Measurements from ENCODE around the gene POU6F2. TPM values are rescaled to one million over a fixed set of nuclear protein-coding genes. Genes with fewer than 3 reads are reported as not detected.

The POU6F2 gene
- total RNA-seq, 2 donors from 2014 or later: 5.2 to 6.3 TPM

DNA sequence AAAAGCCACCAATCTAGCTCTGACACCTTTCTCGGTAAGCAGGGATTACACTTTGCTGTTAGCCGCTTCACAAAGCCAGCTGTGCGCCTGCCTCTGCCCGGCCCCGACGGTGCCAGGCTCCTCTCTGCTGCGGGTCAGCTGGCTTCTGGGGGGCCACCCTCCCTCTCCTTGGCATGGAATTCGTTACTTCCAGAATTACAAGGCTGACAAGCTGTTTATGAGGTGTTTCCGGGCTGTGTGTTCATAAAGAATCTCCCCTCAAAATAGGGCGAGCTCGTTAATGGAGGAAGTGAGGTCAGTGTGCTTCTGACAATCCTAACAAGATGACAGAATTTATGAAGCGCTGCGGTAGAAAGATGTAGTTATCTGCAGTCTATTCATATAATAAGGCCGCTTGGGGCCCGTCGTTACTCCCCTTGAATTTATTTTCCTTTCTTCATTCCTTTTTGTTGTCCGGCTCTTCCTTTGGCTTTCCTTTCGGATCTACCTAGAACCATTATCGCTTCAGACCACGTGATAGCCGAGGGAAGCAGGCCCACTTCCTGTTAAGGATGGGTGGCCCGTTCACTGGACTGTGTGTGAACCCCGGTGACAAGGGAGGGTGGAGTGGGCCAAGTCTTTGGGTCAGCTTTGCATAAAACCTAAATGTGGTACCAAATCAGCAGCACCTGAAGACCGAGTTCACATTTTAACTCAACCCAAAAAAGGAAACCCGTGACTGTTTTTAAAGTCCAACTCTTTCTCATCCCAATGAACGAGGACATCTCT is 315.5 kb downstream of the POU6F2 start:
- Histone ChIP-seq H3K27ac (no peak overlapping the region), H3K4me1 (no peaks in the 10 kb centered on the region), H3K36me3 (replicated peaks in 1 of 2; ENCODE audit: insufficient read depth in 1 of 2, low read depth in 2 of 2) (no peaks in the 10 kb centered on the region), H3K4me3 (no peak overlapping the region), H3K27me3 (no peaks in the 10 kb centered on the region), H3K9me3 (no peaks in the 10 kb centered on the region)
- DNase-seq (no peak), ATAC-seq (no peak)
- 76% methylated on average over 26 of the region's 26 CpGs for WGBS, 2 donors
- TF ChIP-seq, protein P1, sequence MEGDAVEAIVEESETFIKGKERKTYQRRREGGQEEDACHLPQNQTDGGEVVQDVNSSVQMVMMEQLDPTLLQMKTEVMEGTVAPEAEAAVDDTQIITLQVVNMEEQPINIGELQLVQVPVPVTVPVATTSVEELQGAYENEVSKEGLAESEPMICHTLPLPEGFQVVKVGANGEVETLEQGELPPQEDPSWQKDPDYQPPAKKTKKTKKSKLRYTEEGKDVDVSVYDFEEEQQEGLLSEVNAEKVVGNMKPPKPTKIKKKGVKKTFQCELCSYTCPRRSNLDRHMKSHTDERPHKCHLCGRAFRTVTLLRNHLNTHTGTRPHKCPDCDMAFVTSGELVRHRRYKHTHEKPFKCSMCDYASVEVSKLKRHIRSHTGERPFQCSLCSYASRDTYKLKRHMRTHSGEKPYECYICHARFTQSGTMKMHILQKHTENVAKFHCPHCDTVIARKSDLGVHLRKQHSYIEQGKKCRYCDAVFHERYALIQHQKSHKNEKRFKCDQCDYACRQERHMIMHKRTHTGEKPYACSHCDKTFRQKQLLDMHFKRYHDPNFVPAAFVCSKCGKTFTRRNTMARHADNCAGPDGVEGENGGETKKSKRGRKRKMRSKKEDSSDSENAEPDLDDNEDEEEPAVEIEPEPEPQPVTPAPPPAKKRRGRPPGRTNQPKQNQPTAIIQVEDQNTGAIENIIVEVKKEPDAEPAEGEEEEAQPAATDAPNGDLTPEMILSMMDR (IDR thresholded peaks at IDR 0.05): no peak
- TF ChIP-seq POLR2A (IDR thresholded peaks at IDR 0.05): no peak
- intact Hi-C loops (cut with DNase I): no loop called here

DNA sequence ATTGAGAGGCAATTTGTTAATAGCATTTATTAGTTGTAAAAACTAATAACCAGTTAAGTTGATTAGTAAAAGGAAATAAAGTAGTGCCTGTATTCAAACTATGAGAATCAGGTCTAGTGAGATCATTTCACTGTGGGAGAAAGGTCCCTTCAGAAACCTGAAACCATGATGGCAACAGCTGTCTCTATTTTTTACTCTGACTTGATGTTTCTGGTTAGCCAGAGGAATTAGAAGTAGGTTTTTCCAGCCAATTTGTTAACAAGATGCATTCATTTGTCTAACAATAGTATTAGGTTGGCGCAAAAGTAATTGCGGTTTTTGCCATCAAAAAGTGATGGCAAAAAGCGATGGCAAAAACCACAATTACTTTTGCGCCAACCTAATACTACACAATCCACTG is 316.3 kb downstream of the POU6F2 start:
- no peak overlapping the region for H3K27ac ChIP-seq

DNA sequence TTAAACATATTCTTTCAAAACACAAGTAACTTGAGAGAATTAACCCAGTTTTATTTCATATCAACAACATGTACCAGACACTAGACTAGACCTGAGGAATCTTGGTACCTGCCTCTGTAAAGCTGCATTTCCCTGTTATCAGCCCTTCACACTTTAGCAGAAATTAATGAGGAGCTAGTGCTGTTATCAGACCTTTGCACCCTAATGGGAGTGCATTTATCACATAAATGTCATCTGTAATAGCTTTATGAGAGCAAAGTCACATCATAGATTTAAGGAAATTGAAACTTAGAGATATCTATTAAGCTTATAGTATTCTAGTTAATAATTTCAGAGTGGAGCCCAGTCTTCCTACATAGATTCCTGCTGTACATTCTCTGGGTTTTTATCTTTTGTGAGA is 318.1 kb downstream of the POU6F2 start:
- Histone ChIP-seq H3K36me3 (replicated peaks in 1 of 2; ENCODE audit: insufficient read depth in 1 of 2, low read depth in 2 of 2) (no peaks in the 10 kb centered on the region), H3K27me3 (no peaks in the 10 kb centered on the region), H3K9me3 (no peaks in the 10 kb centered on the region), H3K4me1 (no peaks in the 10 kb centered on the region), H3K4me3 (no peak overlapping the region), H3K27ac (no peak overlapping the region)
- no peak for ATAC-seq
- intact Hi-C loops (cut with DNase I): no loop called here
- no peak for DNase-seq
- TF ChIP-seq, protein P1 (IDR thresholded peaks at IDR 0.05): no peak
- TF ChIP-seq POLR2A (IDR thresholded peaks at IDR 0.05): no peak

More for the DNA sequence above, 316.3 kb downstream of the POU6F2 start:
- H3K9me3 ChIP-seq: no peaks in the 10 kb centered on the region
- TF ChIP-seq, protein P1 (IDR thresholded peaks at IDR 0.05): no peak
- TF ChIP-seq POLR2A (IDR thresholded peaks at IDR 0.05): no peak
- WGBS, 2 donors: 88 to 98% methylated on average over 4 of the region's 4 CpGs
- intact Hi-C loops (cut with DNase I): no loop called here
- DNase-seq (no peak), ATAC-seq (no peak)
- H3K4me1 ChIP-seq: no peaks in the 10 kb centered on the region
- no peak overlapping the region for H3K4me3 ChIP-seq
- H3K36me3 ChIP-seq (replicated peaks in 1 of 2; ENCODE audit: insufficient read depth in 1 of 2, low read depth in 2 of 2): no peaks in the 10 kb centered on the region
- no peaks in the 10 kb centered on the region for H3K27me3 ChIP-seq

DNA sequence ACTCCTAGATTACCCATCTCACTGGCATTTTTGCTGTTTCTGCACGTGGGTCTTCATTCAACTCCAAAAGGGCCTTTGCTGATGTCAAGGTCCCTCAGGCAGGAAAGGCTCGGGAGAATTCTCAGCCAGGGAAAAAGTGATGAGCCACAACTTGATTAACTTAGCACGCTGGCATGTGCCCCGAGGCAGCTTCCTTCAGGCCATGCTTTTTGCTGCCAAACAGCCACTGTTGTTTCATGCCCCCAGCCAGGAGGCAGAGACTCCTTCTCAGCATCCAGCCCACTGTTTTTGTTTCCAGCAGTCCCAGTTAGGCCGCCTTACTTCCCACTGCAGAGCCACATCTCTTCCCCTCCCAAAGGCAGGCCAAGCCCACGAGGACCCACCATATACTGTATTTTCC is 322.0 kb downstream of the POU6F2 start:
- H3K27ac ChIP-seq: no peak overlapping the region
- WGBS, 2 donors: 56 to 57% methylated on average over 6 of the region's 6 CpGs
- ATAC-seq: no peak

More for the DNA sequence above, 322.0 kb downstream of the POU6F2 start:
- H3K9me3 ChIP-seq: no peaks in the 10 kb centered on the region
- no peaks in the 10 kb centered on the region for H3K4me1 ChIP-seq
- DNase-seq: no peak
- TF ChIP-seq POLR2A (IDR thresholded peaks at IDR 0.05): no peak
- TF ChIP-seq, protein P1 (IDR thresholded peaks at IDR 0.05): no peak
- intact Hi-C loops (cut with DNase I): no loop called here
- H3K4me3 ChIP-seq: no peak overlapping the region
- no peaks in the 10 kb centered on the region for H3K36me3 ChIP-seq (replicated peaks in 1 of 2; ENCODE audit: insufficient read depth in 1 of 2, low read depth in 2 of 2)
- H3K27me3 ChIP-seq: no peaks in the 10 kb centered on the region

Data from body of pancreas (tissue), 4 donors.